H9 (cell line): ENCODE data around the gene CDH22. TPM values are rescaled to one million over a fixed set of nuclear protein-coding genes. Genes with fewer than 3 reads are reported as not detected.

ENCODE experiments used
- DNase-seq: peaks from one replicate; pipeline ENCODE4 v3.0.0-alpha.2; 2017
- H2AFZ ChIP-seq: one replicate; pipeline ENCODE4 v1.6.1; 2013; ENCODE audit warnings: mild to moderate bottlenecking, low read length, control low read depth, moderate library complexity
- H2AK5ac ChIP-seq: 2 replicates; pipeline ENCODE4 v1.6.1; 2013; ENCODE audit warnings: low read length, control low read depth, mixed read lengths; ENCODE audit not compliant: insufficient read length
- H2BK120ac ChIP-seq: one replicate; pipeline ENCODE4 v1.6.1; 2013; ENCODE audit warnings: low read depth, mild to moderate bottlenecking, low read length, control low read depth, inconsistent platforms; ENCODE audit not compliant: poor library complexity, severe bottlenecking
- H2BK12ac ChIP-seq: 2 replicates; pipeline ENCODE4 v1.6.1; 2013; ENCODE audit warnings: low read length, control low read depth, mixed read lengths, low read depth; ENCODE audit not compliant: insufficient read length
- H2BK15ac ChIP-seq: 2 replicates; pipeline ENCODE4 v1.6.1; 2013; ENCODE audit warnings: low read depth, low read length, control low read depth
- H2BK20ac ChIP-seq: one replicate; pipeline ENCODE4 v1.6.1; 2013; ENCODE audit warnings: low read depth, mild to moderate bottlenecking, low read length, control low read depth, inconsistent platforms; ENCODE audit not compliant: poor library complexity, severe bottlenecking
- H2BK5ac ChIP-seq: 2 replicates; pipeline ENCODE4 v1.6.1; 2013; ENCODE audit warnings: low read length, control low read depth, mixed read lengths; ENCODE audit not compliant: insufficient read length
- H3K14ac ChIP-seq: 2 replicates; pipeline ENCODE4 v1.6.1; 2013; ENCODE audit warnings: low read length, control low read depth; ENCODE audit not compliant: insufficient read depth
- H3K18ac ChIP-seq: 2 replicates; pipeline ENCODE4 v1.6.1; 2013; ENCODE audit warnings: low read depth, mild to moderate bottlenecking, mixed read lengths, low read length, control low read depth; ENCODE audit not compliant: insufficient read length
- H3K23ac ChIP-seq: 2 replicates; pipeline ENCODE4 v1.6.1; 2013; ENCODE audit warnings: low read length, control low read depth, mixed read lengths, low read depth; ENCODE audit not compliant: insufficient read length
- H3K23me2 ChIP-seq: 2 replicates; pipeline ENCODE4 v1.6.1; 2013; ENCODE audit warnings: low read depth, mild to moderate bottlenecking, mixed read lengths, low read length, control low read depth; ENCODE audit not compliant: insufficient read length, poor library complexity, severe bottlenecking
- H3K27ac ChIP-seq: 2 replicates; pipeline ENCODE4 v1.5.1; 2013; ENCODE audit warnings: low read length, control low read depth, mixed read lengths, low read depth; ENCODE audit not compliant: insufficient read length
- H3K27me3 ChIP-seq: 2 replicates; pipeline ENCODE4 v1.6.1; 2013; ENCODE audit warnings: low read length, control low read depth, inconsistent platforms; ENCODE audit not compliant: insufficient read depth
- H3K4ac ChIP-seq: 2 replicates; pipeline ENCODE4 v1.6.1; 2013; ENCODE audit warnings: low read depth, mild to moderate bottlenecking, control low read depth, inconsistent platforms, low read length, moderate library complexity
- H3K4me1 ChIP-seq: 2 replicates; pipeline ENCODE4 v1.6.1; 2013; ENCODE audit warnings: low read length, control low read depth, inconsistent platforms; ENCODE audit not compliant: insufficient read depth
- H3K4me2 ChIP-seq: 2 replicates; pipeline ENCODE4 v1.6.1; 2013; ENCODE audit warnings: low read length, control low read depth, mixed read lengths; ENCODE audit not compliant: insufficient read length, insufficient read depth
- H3K56ac ChIP-seq: 2 replicates; pipeline ENCODE4 v1.6.1; 2013; ENCODE audit warnings: low read depth, mild to moderate bottlenecking, mixed read lengths, low read length, control low read depth; ENCODE audit not compliant: insufficient read length
- H3K79me1 ChIP-seq: 2 replicates; pipeline ENCODE4 v1.6.1; 2013; ENCODE audit warnings: low read depth, mild to moderate bottlenecking, moderate library complexity, low read length, control low read depth, inconsistent platforms; ENCODE audit not compliant: insufficient read depth, poor library complexity, severe bottlenecking
- H3K79me2 ChIP-seq: 2 replicates; pipeline ENCODE4 v1.6.1; 2013; ENCODE audit warnings: low read length, control low read depth, inconsistent platforms; ENCODE audit not compliant: insufficient read depth
- H3K9ac ChIP-seq: 2 replicates; pipeline ENCODE4 v1.6.1; 2013; ENCODE audit warnings: low read length, control low read depth, mixed read lengths; ENCODE audit not compliant: insufficient read length; ENCODE audit errors: extremely low read depth
- H3K9me3 ChIP-seq: one replicate; pipeline ENCODE4 v1.6.1; 2013; ENCODE audit warnings: low read depth, low read length, inconsistent platforms; ENCODE audit not compliant: control insufficient read depth
- H3T11ph ChIP-seq: one replicate; pipeline ENCODE4 v1.6.1; 2013; ENCODE audit warnings: mild to moderate bottlenecking, low read length, control low read depth, inconsistent platforms
- H4K20me1 ChIP-seq: one replicate; pipeline ENCODE4 v1.6.1; 2013; ENCODE audit not compliant: control insufficient read depth, insufficient read length, insufficient read depth
- H4K5ac ChIP-seq: 2 replicates; pipeline ENCODE4 v1.6.1; 2013; ENCODE audit warnings: low read depth, mild to moderate bottlenecking, mixed read lengths, low read length, control low read depth; ENCODE audit not compliant: insufficient read length
- H4K8ac ChIP-seq: replicated peaks from 2 replicates; pipeline ENCODE4 v1.6.1; 2013; ENCODE audit warnings: low read length, control low read depth, mixed read lengths, low read depth; ENCODE audit not compliant: insufficient read length
- H4K91ac ChIP-seq: 2 replicates; pipeline ENCODE4 v1.6.1; 2013; ENCODE audit warnings: low read depth, mild to moderate bottlenecking, moderate library complexity, mixed read lengths, low read length, control low read depth; ENCODE audit not compliant: insufficient read length
- H3K27ac Mint-ChIP-seq, 3 experiments: 2 replicates in 2 of 3; 3 replicates in 1 of 3; pipeline ENCODE4 v1.8.0; 2020 to 2021; ENCODE audit warnings: mixed read lengths in 3 of 3, mild to moderate bottlenecking in 1 of 3, moderate library complexity in 1 of 3
- H3K27me3 Mint-ChIP-seq: 2 replicates; pipeline ENCODE4 v1.8.0; 2021; ENCODE audit warnings: low read depth, mild to moderate bottlenecking, moderate library complexity, mixed read lengths
- H3K36me3 Mint-ChIP-seq, 3 experiments: 2 replicates in 2 of 3; 3 replicates in 1 of 3; pipeline ENCODE4 v1.8.0; 2020 to 2021; ENCODE audit warnings: low read depth in 3 of 3, mixed read lengths in 3 of 3; ENCODE audit not compliant: insufficient read depth in 1 of 3
- H3K4me1 Mint-ChIP-seq, 2 experiments: 2 replicates each; pipeline ENCODE4 v1.8.0; 2020; ENCODE audit warnings: mixed read lengths in 2 of 2
- H3K4me3 Mint-ChIP-seq, 2 experiments: 2 replicates in 1 of 2; 3 replicates in 1 of 2; pipeline ENCODE4 v1.8.0; 2020 to 2021; ENCODE audit warnings: mild to moderate bottlenecking in 2 of 2, mixed read lengths in 2 of 2, moderate library complexity in 1 of 2
- H3K9me3 Mint-ChIP-seq, 2 experiments: 2 replicates in 1 of 2; 3 replicates in 1 of 2; pipeline ENCODE4 v1.8.0; 2020; ENCODE audit warnings: mild to moderate bottlenecking in 2 of 2, mixed read lengths in 2 of 2, moderate library complexity in 1 of 2
- CTCF ChIP-seq: fragments of 200-600 bp; sonication (generic); conservative IDR thresholded peaks from 3 replicates; pipeline ENCODE4 v1.8.0; 2021; ENCODE audit warnings: antibody characterized with exemption, mild to moderate bottlenecking
- WGBS: extraction: QIAGEN DNeasy Blood & Tissue Kit; methylation state at CpG from one replicate; pipeline ENCODE4 v1.1.7; 2013; ENCODE audit warnings: missing lambda C conversion rate, low lambda C conversion rate, mixed read lengths; ENCODE audit not compliant: insufficient read length; ENCODE audit errors: extremely low coverage; 5-methylcytosine and 5-hydroxymethylcytosine counted together
- total RNA-seq: library from RNA; stranded (reverse); gene quantifications from 2 replicates; pipeline ENCODE4 v1.2.1, GENCODE V29; 2021

Gene CDH22
- total RNA-seq, 1 experiment from 2014 or later: not detected

- Histone ChIP-seq H3K9me3 (no peaks in the 10 kb centered on the region), H2BK15ac (no peak overlapping the region), H2BK5ac (no peak overlapping the region), H3K23ac (no peak overlapping the region), H3K27me3 (no peaks in the 10 kb centered on the region), H4K5ac (no peak overlapping the region), H4K91ac (no peak overlapping the region), H3K4me2 (no peak overlapping the region), H3K9ac (no peak overlapping the region), H3K18ac (no peak overlapping the region), H3K4me1 (no peaks in the 10 kb centered on the region), H2BK12ac (no peak overlapping the region), H4K8ac (no peak overlapping the region), H3K27ac (no peak overlapping the region), H2BK120ac (no peak overlapping the region), H2AFZ (no peak overlapping the region), H3K79me1 (no peaks in the 10 kb centered on the region), H3K79me2 (no peaks in the 10 kb centered on the region), H2BK20ac (no peak overlapping the region), H3K23me2 (no peaks in the 10 kb centered on the region), H3K56ac (no peak overlapping the region), H3K4ac (no peak overlapping the region), H3T11ph (no peak overlapping the region), H4K20me1 (no peaks in the 10 kb centered on the region), H2AK5ac (no peak overlapping the region), H3K14ac (no peak overlapping the region)
- no peaks in the 10 kb centered on the region for H3K36me3 Mint-ChIP-seq
- no peak for TF ChIP-seq CTCF
- peaks cover 34% of the 10 kb centered on the region for H3K27me3 Mint-ChIP-seq
- H3K27ac Mint-ChIP-seq: no peak overlapping the region
- H3K9me3 Mint-ChIP-seq: no peaks in the 10 kb centered on the region; a peak in 1 of 5 replicates
- WGBS: no CpG with 5 or more reads among the region's 33 CpGs
- H3K4me1 Mint-ChIP-seq: peaks cover 38 to 49% of the 10 kb centered on the region in 2 experiments
- no peak overlapping the region for H3K4me3 Mint-ChIP-seq
- no peak for DNase-seq
Measured at GRCh38 chr20:46227272-46227767, 81.0 kb downstream of the CDH22 start.
